GM12878 (cell line): ENCODE results near the gene FADD. TPM values are rescaled to one million over a fixed set of nuclear protein-coding genes. Genes with fewer than 3 reads are reported as not detected.
A peak's percentile ranks its signal among the peaks of the same experiment; 100 is the strongest.

Source experiments
- ATAC-seq: fragments of 200-7000 bp; cut with Tn5 transposase; 3 replicates; pipeline ENCODE4 v1.9.1; 2020; ENCODE audit warnings: mild to moderate bottlenecking, moderate library complexity
- BruUV-seq: library from RNA; stranded (reverse); fragments of 400-500 nt; replicated peaks from 2 replicates; lab custom pipeline; 2021; lab: Mats Ljungman, UMichigan
- CTCF ChIA-PET: fragments of 300-600 bp; sonication (Branson Sonifier 250); formaldehyde crosslinking; extraction: SDS; loops from one replicate; lab custom pipeline; 2021; ENCODE audit warnings: inconsistent platforms; lab: Yijun Ruan, JAX
- POLR2A ChIA-PET: fragments of 350-600 bp; formaldehyde crosslinking; extraction: SDS; loops from one replicate; lab custom pipeline; 2021; ENCODE audit warnings: inconsistent platforms; lab: Charles Lee
- RAD21 ChIA-PET: fragments of 300-600 bp; sonication (Branson Sonifier 250); formaldehyde crosslinking; loops from one replicate; lab custom pipeline; 2023; ENCODE audit warnings: antibody characterized with exemption; ENCODE audit not compliant: unreplicated experiment; lab: Charles Lee
- SMC1A ChIA-PET: fragments of 300-600 bp; sonication (Branson Sonifier 250); formaldehyde crosslinking; loops from one replicate; lab custom pipeline; 2023; ENCODE audit not compliant: unreplicated experiment, uncharacterized antibody; lab: Charles Lee
- DNase-seq: peaks from one replicate; pipeline ENCODE4 v3.0.0-alpha.2; 2011; ENCODE audit warnings: low read depth, low spot score
- FAIRE-seq: peaks from 3 replicates; lab custom pipeline; 2011; peaks lifted over from hg19 to GRCh38; lab: Jason Lieb, UNC
- H2AFZ ChIP-seq: 2 replicates; pipeline ENCODE4 v1.6.0; 2011; ENCODE audit warnings: low read depth, low read length, control low read depth; ENCODE audit not compliant: control insufficient read depth
- H3K27ac ChIP-seq: 2 replicates; pipeline ENCODE4 v1.5.1; 2011; ENCODE audit warnings: control low read depth; ENCODE audit not compliant: control insufficient read depth, insufficient read depth
- H3K27me3 ChIP-seq, 2 experiments: replicated peaks in 1 of 2; 2 replicates each; pipeline versions ENCODE4 v1.6.0 to v1.6.1; 2011; ENCODE audit warnings: low read length in 1 of 2; ENCODE audit not compliant: control insufficient read depth in 2 of 2, insufficient read depth in 2 of 2
- H3K36me3 ChIP-seq, 2 experiments: 2 replicates each; pipeline ENCODE4 v1.5.1; 2011; ENCODE audit warnings: low read length in 1 of 2; ENCODE audit not compliant: control insufficient read depth in 2 of 2, insufficient read depth in 2 of 2
- H3K4me1 ChIP-seq: 2 replicates; pipeline ENCODE4 v1.6.1; 2011; ENCODE audit warnings: mild to moderate bottlenecking, low read length, moderate library complexity, mixed read lengths; ENCODE audit not compliant: control insufficient read depth, insufficient read depth
- H3K4me2 ChIP-seq: 2 replicates; pipeline ENCODE4 v1.6.0; 2011; ENCODE audit warnings: control low read depth; ENCODE audit not compliant: control insufficient read depth, insufficient read depth
- H3K4me3 ChIP-seq: fragments of 200-600 bp; sonication (generic); 2 replicates; pipeline ENCODE4 v1.5.1; 2016
- H3K79me2 ChIP-seq: 2 replicates; pipeline ENCODE4 v1.6.0; 2011; ENCODE audit warnings: low read length; ENCODE audit not compliant: control insufficient read depth, insufficient read depth
- H3K9ac ChIP-seq: 2 replicates; pipeline ENCODE4 v1.8.0; 2011; ENCODE audit warnings: low read length, control low read depth, mixed read lengths; ENCODE audit not compliant: control insufficient read depth, insufficient read depth
- H3K9me3 ChIP-seq: replicated peaks from 3 replicates; pipeline ENCODE4 v1.5.1; 2011; ENCODE audit warnings: mild to moderate bottlenecking, low read length; ENCODE audit not compliant: control insufficient read depth, insufficient read depth
- H4K20me1 ChIP-seq: 2 replicates; pipeline ENCODE4 v1.6.0; 2011; ENCODE audit not compliant: control insufficient read depth, insufficient read depth
- GABPA ChIP-seq: IDR thresholded peaks from 2 replicates; pipeline ENCODE4 v1.6.1; 2014; ENCODE audit warnings: antibody characterized with exemption, low read depth, mild to moderate bottlenecking, inconsistent platforms
- KLF5 ChIP-seq: fragments of 450-650 bp; IDR thresholded peaks from 2 replicates; pipeline ENCODE4 v1.6.1; 2014; ENCODE audit warnings: mild to moderate bottlenecking; ENCODE audit not compliant: partially characterized antibody
- MEF2A ChIP-seq: IDR thresholded peaks from 2 replicates; pipeline ENCODE4 v1.6.1; 2011; ENCODE audit warnings: low read depth, mild to moderate bottlenecking, low read length, moderate library complexity; ENCODE audit not compliant: insufficient read depth
- NR2C2 ChIP-seq: IDR thresholded peaks from 2 replicates; pipeline ENCODE4 v1.6.1; 2011; ENCODE audit warnings: borderline replicate concordance, low read depth; ENCODE audit not compliant: control insufficient read depth, insufficient read length
- SIX5 ChIP-seq: IDR thresholded peaks from 2 replicates; pipeline ENCODE4 v1.6.1; 2011; ENCODE audit warnings: mild to moderate bottlenecking, low read depth, low read length, moderate library complexity; ENCODE audit not compliant: severe bottlenecking
- TCF3 ChIP-seq: IDR thresholded peaks from 2 replicates; pipeline ENCODE4 v1.6.1; 2012; ENCODE audit warnings: low read depth, mild to moderate bottlenecking, low read length, borderline replicate concordance; ENCODE audit not compliant: insufficient read depth
- WGBS: methylation state at CpG from one replicate; pipeline ENCODE4 v1.1.6; 2016; ENCODE audit warnings: low lambda C conversion rate; ENCODE audit not compliant: insufficient replicate concordance, insufficient coverage; ENCODE audit errors: missing lambda C conversion rate; 5-methylcytosine and 5-hydroxymethylcytosine counted together
- in situ Hi-C: fragments of 300-500 bp; cut with MboI; formaldehyde crosslinking; loops from 9 replicates; pipeline ENCODE4 v1.14.3; 2018; ENCODE audit warnings: mixed read lengths
- intact Hi-C: fragments of 100-400 bp; cut with micrococcal nuclease; formaldehyde crosslinking; loops from one replicate; pipeline ENCODE4 v1.14.2; 2022; ENCODE audit not compliant: unreplicated experiment
- polyA plus RNA-seq, 11 experiments: library from polyadenylated mRNA; depleted of rRNA in 4 of 11; unstranded in 6 of 11; stranded (reverse) in 5 of 11; fragments of >200 nt; fragmentation: Nextera tagmentation in 4 of 11; fragmentation: Illumina TruSeq in 1 of 11; extraction: Ambion mirVana in 4 of 11; extraction: Trizol in 1 of 11; gene quantifications; 1 replicate in 1 of 11; 2 replicates in 10 of 11; pipeline versions ENCODE4 v1.2.1 to v1.2.3, GENCODE V29; 2011 to 2016; ENCODE audit warnings: inconsistent platforms in 2 of 11, missing spikeins in 2 of 11, low read depth in 1 of 11
- total RNA-seq, 4 experiments: library from RNA; depleted of rRNA in 3 of 4; stranded (reverse); fragments of >200 nt in 3 of 4; fragmentation: Illumina TruSeq in 1 of 4; extraction: Trizol in 1 of 4; gene quantifications; 2 replicates each; pipeline versions ENCODE4 v1.2.1 to v1.2.3, GENCODE V29; 2013 to 2021
- TF ChIP-seq, protein P1 (sequence below): fragments of 450-650 bp; IDR thresholded peaks from 2 replicates; pipeline ENCODE4 v1.6.1; 2016; ENCODE audit warnings: mild to moderate bottlenecking
- TF ChIP-seq, protein P2 (sequence below): fragments of 450-650 bp; formaldehyde crosslinking; IDR thresholded peaks from 2 replicates; pipeline ENCODE4 v1.4.0; 2020; ENCODE audit warnings: mild to moderate bottlenecking, moderate library complexity
- TF ChIP-seq, protein P3 (sequence below): fragments of 150-350 bp; IDR thresholded peaks from 2 replicates; pipeline ENCODE4 v1.6.1; 2014; ENCODE audit warnings: mild to moderate bottlenecking, low read depth, low read length
- TF ChIP-seq, protein P4 (sequence below): fragments of 450-650 bp; IDR thresholded peaks from 2 replicates; pipeline ENCODE4 v1.6.1; 2016; ENCODE audit warnings: mild to moderate bottlenecking, moderate library complexity, borderline replicate concordance
- TF ChIP-seq, protein P5 (sequence below): IDR thresholded peaks from 2 replicates; pipeline ENCODE4 v1.6.1; 2011; ENCODE audit warnings: borderline replicate concordance, low read depth, mild to moderate bottlenecking, moderate library complexity, mixed read lengths, low read length; ENCODE audit not compliant: insufficient read depth; ENCODE audit errors: extremely low read length

The FADD gene
- total and polyA plus RNA-seq, 10 of the 15 experiments (the other 5 are each of a cell fraction or from before 2014, with no cell fraction given) = 0.32 to 38.7 (median 21.8) TPM

DNA sequence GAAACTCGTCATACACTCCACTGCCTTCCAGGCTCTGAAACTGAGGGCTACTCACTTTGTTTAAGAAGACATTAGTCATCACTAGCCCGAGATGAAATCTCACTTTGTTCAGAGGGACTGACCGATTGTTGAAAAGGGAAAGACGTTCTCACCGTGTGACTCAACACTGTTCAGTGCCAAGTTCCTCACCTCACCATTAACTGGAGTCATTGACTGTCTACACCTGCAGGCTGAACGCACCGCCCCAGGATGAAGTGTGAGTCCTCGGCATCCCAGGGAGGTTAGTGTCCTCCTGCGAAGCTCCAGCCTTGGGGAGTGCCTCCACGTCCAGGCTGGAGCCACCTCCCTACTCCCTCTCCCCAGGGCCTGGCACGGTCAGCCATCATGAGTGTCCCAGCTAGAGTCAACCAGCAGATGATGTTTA lies 30.4 kb downstream of the FADD start:
- peaks cover 2% of the 10 kb centered on the region; the same call in 1 of the 2 replicates for H3K4me1 ChIP-seq
- FAIRE-seq = no peak
- H4K20me1 ChIP-seq = no peaks in the 10 kb centered on the region
- BruUV-seq = no TSS peak
- SMC1A ChIA-PET = no interaction called here
- H3K4me2 ChIP-seq = no peak overlapping the region
- H3K27ac ChIP-seq = no peak overlapping the region
- no peak overlapping the region for H3K9ac ChIP-seq
- H3K36me3 ChIP-seq = no peaks in the 10 kb centered on the region
- in situ Hi-C loops (no loop called here), intact Hi-C loops (no loop called here)
- 0 out of 4 replicates have a peak, but pooled peaks cover 0 to 1% of the 10 kb centered on the region in 2 experiments for H3K27me3 ChIP-seq
- POLR2A ChIA-PET = no interaction called here
- no peak overlapping the region for H3K4me3 ChIP-seq
- CTCF ChIA-PET = no interaction called here
- H2AFZ ChIP-seq = no peak overlapping the region
- RAD21 ChIA-PET = no interaction called here
- peak; percentile 58 for ATAC-seq
- WGBS = 30% methylated on average over 11 of the region's 11 CpGs
- H3K79me2 ChIP-seq = no peaks in the 10 kb centered on the region
- no peak for DNase-seq
- no peaks in the 10 kb centered on the region for H3K9me3 ChIP-seq
- TF ChIP-seq, protein P1, sequence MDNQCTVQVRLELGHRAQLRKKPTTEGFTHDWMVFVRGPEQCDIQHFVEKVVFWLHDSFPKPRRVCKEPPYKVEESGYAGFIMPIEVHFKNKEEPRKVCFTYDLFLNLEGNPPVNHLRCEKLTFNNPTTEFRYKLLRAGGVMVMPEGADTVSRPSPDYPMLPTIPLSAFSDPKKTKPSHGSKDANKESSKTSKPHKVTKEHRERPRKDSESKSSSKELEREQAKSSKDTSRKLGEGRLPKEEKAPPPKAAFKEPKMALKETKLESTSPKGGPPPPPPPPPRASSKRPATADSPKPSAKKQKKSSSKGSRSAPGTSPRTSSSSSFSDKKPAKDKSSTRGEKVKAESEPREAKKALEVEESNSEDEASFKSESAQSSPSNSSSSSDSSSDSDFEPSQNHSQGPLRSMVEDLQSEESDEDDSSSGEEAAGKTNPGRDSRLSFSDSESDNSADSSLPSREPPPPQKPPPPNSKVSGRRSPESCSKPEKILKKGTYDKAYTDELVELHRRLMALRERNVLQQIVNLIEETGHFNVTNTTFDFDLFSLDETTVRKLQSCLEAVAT = no peak
- TF ChIP-seq KLF5 (no peak), NR2C2 (no peak), GABPA (no peak), SIX5 (no peak), TCF3 (no peak), MEF2A (no peak)
- TF ChIP-seq, protein P2, sequence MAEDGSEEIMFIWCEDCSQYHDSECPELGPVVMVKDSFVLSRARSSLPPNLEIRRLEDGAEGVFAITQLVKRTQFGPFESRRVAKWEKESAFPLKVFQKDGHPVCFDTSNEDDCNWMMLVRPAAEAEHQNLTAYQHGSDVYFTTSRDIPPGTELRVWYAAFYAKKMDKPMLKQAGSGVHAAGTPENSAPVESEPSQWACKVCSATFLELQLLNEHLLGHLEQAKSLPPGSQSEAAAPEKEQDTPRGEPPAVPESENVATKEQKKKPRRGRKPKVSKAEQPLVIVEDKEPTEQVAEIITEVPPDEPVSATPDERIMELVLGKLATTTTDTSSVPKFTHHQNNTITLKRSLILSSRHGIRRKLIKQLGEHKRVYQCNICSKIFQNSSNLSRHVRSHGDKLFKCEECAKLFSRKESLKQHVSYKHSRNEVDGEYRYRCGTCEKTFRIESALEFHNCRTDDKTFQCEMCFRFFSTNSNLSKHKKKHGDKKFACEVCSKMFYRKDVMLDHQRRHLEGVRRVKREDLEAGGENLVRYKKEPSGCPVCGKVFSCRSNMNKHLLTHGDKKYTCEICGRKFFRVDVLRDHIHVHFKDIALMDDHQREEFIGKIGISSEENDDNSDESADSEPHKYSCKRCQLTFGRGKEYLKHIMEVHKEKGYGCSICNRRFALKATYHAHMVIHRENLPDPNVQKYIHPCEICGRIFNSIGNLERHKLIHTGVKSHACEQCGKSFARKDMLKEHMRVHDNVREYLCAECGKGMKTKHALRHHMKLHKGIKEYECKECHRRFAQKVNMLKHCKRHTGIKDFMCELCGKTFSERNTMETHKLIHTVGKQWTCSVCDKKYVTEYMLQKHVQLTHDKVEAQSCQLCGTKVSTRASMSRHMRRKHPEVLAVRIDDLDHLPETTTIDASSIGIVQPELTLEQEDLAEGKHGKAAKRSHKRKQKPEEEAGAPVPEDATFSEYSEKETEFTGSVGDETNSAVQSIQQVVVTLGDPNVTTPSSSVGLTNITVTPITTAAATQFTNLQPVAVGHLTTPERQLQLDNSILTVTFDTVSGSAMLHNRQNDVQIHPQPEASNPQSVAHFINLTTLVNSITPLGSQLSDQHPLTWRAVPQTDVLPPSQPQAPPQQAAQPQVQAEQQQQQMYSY (CRISPR knock-in tag) = no peak
- TF ChIP-seq, protein P3, sequence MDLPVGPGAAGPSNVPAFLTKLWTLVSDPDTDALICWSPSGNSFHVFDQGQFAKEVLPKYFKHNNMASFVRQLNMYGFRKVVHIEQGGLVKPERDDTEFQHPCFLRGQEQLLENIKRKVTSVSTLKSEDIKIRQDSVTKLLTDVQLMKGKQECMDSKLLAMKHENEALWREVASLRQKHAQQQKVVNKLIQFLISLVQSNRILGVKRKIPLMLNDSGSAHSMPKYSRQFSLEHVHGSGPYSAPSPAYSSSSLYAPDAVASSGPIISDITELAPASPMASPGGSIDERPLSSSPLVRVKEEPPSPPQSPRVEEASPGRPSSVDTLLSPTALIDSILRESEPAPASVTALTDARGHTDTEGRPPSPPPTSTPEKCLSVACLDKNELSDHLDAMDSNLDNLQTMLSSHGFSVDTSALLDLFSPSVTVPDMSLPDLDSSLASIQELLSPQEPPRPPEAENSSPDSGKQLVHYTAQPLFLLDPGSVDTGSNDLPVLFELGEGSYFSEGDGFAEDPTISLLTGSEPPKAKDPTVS = no peak
- TF ChIP-seq, protein P4, sequence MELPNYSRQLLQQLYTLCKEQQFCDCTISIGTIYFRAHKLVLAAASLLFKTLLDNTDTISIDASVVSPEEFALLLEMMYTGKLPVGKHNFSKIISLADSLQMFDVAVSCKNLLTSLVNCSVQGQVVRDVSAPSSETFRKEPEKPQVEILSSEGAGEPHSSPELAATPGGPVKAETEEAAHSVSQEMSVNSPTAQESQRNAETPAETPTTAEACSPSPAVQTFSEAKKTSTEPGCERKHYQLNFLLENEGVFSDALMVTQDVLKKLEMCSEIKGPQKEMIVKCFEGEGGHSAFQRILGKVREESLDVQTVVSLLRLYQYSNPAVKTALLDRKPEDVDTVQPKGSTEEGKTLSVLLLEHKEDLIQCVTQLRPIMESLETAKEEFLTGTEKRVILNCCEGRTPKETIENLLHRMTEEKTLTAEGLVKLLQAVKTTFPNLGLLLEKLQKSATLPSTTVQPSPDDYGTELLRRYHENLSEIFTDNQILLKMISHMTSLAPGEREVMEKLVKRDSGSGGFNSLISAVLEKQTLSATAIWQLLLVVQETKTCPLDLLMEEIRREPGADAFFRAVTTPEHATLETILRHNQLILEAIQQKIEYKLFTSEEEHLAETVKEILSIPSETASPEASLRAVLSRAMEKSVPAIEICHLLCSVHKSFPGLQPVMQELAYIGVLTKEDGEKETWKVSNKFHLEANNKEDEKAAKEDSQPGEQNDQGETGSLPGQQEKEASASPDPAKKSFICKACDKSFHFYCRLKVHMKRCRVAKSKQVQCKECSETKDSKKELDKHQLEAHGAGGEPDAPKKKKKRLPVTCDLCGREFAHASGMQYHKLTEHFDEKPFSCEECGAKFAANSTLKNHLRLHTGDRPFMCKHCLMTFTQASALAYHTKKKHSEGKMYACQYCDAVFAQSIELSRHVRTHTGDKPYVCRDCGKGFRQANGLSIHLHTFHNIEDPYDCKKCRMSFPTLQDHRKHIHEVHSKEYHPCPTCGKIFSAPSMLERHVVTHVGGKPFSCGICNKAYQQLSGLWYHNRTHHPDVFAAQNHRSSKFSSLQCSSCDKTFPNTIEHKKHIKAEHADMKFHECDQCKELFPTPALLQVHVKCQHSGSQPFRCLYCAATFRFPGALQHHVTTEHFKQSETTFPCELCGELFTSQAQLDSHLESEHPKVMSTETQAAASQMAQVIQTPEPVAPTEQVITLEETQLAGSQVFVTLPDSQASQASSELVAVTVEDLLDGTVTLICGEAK = no peak
- TF ChIP-seq, protein P5, sequence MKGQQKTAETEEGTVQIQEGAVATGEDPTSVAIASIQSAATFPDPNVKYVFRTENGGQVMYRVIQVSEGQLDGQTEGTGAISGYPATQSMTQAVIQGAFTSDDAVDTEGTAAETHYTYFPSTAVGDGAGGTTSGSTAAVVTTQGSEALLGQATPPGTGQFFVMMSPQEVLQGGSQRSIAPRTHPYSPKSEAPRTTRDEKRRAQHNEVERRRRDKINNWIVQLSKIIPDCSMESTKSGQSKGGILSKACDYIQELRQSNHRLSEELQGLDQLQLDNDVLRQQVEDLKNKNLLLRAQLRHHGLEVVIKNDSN = no peak
